GM18502 (cell line): ENCODE results near the gene TBX5.

ENCODE experiments used
- ATAC-seq: cut with Tn5 transposase; IDR thresholded peaks from one replicate; pipeline ENCODE4 v1.9.1; 2021; ENCODE audit warnings: mild to moderate bottlenecking; ENCODE audit not compliant: unreplicated experiment, poor library complexity

TBX5 gene

DNA sequence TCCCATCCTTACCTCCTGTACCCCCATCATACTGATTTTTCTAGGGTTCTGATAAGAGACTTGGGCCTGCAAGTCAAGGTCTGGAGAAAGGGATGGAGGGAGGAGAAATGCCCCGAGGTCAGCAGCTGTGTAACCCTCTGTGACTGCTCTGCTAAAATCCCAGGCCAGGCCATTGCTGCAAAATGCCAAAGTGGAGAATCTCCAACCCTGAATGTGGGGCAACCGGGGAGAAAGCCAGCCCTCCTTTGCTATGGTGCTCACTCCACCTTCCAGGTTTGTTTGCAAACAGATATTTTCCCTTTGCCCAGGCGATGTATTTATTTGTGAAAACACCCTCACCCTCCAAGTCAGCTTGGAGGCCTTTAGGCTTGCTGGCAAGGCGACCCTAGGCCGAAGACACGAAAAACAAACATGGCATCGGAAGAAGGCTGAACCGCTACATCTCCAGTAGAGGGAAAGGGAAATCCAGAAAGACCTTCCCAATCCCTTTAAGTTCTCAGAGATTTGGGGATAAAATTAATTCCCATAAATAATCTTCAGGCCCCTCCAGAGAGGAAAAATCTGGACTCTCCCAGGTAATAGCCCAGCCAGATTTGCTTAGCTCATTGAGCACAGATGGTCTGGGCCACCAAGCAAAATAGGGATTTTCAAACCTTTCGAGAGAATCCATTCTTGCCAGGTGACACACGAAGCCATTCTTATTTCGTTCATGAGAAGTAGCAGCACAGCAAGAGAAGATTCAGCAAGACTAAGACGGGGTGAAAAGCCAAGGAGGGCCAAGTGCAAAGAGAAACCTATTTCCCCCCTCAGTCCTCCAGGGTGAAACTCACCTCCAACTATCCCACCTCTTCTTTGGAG is 1.3 kb upstream of the TBX5 start:
- ATAC-seq, result no peak

DNA sequence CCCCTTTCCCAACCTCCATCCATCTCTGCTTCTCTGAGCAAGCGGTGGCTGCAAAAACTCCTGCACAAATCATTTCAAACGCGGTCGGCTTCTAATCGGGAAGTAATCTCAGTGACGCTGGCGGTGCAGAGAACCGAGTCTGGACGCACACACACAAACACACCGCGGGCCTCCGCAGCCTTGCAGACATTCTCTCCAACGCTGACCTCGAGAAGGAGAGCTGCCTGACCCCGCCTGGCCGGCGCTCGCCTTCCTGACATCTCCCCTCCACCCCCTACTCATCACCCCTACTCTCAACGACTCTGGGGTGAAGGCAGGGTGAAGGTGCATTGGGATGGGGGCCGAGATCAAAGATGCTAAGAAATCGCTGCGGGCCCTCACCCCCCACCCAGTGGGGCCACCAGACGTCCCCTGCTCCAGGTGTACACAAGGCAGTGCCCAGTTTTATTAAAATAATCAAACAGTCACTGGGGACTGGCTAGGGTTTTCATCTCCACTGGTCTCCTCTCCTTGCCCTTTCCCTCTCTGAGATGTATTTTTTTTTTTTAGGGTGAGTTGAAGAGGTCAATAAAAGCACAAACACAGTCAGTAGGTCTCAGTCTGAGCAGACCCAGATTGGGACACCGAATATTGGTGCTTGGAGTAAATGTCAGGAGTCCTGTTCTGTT is 506 bp upstream of the TBX5 start:
- ATAC-seq, result no peak

- no peak for ATAC-seq
These were observed 922 bp downstream of the TBX5 start for GRCh38 chr12:114404926-114405518.

GRCh38 chr12:114404083-114404925 is 1.6 kb downstream of the TBX5 start:
- ATAC-seq, result no peak

- no peak for ATAC-seq
These were observed 2.3 kb downstream of the TBX5 start for GRCh38 chr12:114403690-114404066.

- ATAC-seq, result no peak
These were observed 2.8 kb downstream of the TBX5 start for GRCh38 chr12:114403011-114403689.

DNA sequence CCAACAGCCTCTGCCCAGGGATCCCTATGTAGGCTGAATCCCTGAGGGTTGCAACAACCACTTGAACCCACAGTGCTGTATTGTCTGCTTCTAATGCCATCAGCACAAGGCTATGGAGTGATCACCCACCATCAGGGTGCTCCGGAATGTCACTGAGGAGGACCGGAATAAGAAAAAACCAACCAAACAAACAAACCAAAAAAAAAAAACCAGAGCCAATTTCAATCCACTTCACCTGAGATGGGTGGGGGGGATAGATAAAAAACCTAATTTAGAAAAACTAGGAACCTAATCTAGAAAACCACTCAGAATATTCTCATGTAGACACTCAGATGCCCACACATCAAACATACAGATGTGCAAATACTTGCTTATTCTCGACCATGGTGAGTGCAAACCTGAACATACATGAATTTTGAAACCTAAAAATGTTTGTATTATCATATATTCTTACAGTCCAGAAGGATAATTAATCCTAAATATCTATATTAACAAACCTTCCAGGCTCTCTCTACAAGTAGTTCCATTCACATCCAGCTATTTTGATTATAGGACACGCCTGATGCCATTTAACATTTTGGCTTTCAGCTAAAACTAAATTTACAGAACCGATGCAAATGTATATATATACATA is 3.7 kb downstream of the TBX5 start:
- no peak for ATAC-seq

DNA sequence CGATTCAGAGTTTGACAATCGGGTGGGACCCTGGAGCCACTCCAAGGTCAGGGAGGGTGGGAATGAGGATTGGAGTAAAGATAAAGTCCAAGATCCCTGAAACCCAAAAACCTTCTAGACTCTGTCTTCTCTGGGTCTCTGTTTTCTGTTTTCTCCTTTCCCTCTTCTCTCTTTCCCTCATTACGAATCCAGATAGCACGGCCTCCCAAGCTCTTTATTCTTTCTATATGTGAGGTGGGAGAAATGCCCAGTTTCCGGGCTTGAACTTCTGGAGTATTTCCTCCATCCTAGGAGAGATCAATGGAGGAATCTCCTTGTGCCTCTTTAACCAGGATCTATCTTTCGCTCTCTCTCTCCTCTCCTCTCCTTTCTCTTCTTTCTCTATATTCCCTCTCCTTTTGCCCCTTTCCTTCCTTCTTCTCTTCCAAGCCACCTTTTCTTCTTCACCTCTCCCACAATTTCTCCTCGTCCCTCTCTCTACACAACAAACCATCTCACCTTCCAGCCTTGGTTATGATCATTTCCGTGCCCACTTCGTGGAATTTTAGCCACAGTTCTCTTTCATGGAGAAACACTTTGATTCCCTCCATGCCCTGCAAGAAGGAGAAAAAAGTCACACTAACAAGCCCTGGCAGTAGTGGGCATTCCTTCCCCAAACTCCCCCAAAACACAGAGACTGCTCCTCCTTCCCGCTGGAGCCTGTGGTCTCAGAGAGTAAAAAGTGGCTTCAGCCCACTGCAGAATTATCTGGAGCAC is 4.4 kb downstream of the TBX5 start:
- no peak for ATAC-seq

DNA sequence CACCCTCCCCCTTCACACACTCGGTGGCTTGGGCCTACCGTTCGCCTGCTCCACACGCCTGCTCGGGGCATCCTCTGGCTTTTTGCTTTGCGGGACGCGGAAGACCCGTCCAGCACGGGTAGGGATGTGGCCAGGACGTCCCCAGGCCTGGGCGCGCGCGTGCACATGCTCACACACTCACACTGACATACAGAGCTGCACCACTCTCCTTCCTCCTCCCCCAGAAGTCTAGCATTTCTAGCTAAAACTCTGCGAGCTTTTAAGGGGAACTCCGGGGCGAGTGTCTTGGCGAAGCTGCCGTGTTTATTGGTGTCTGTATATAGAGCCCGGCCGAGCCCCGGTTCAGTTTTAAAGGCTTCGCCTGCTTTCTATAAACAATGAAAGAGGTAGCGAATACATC is 5.0 kb downstream of the TBX5 start:
- no peak for ATAC-seq

- no peak for ATAC-seq
These were observed 5.6 kb downstream of the TBX5 start for GRCh38 chr12:114400361-114400811.

DNA sequence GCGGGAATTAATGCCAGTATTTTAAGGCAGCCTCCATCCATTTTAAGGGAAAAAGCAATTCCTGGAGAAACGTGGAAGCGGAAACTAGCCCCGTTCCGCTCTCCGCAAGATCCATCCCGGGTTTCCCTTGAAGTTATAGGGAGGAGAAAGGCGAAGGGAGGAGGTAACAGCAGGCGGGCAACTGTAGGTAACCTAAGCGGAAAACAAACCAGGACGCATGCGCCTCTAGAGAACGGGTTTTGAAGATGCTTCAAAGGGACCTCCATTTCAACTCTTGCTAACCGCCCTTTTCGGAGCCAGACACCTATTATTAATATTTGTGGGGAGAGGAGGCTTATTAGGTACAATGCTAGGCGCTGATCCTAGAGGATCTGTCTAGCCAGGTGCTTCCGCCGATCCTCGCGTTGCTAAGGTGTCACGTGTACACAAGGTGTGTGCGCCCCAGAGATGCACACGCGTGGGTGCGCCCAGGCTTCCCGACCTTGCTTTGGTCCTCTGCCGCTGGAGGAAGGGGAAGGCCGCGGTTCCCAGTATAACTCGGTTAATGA is 6.2 kb downstream of the TBX5 start:
- no peak for ATAC-seq

- no peak for ATAC-seq
These were observed 7.7 kb downstream of the TBX5 start for GRCh38 chr12:114397978-114398881.

DNA sequence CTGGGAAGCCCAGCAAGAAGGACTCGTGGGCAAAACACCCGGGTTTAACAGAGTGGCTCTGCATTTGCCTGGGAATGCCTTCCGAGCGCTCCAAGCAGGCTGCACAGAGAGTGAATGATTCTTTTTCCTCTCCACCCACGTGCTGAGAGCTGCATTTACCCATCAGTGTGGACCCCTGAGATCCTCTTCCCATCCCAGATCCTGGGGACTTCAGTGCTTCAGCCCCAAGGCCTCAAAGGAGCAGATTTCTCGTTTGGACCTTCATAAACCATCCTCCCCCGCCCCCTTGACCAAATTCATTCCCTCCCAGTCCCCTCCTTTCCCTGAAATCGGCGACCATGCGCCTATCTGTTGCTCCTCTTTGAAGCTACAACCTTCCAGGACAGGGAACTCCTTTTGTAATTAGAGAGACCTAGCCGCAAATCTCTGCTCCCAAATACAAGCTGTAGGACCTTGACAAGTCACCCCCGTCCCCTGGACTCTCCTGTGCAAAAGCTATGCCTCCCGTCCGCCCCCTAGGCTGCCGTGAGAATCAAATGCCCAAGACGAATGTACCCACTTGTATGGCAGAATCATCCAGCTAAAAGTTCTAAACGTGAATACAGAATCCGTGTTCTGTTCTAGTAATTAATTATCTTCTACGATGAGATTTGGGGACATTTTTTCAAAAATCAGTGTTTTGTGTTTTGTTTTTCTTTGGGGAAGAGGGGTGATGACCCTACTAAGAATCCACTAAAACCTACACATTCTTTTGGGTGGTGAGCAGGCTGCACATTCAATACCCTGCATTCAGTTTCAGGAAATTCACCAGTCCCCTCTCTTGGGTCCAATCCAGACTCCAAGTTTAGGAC is 8.8 kb downstream of the TBX5 start:
- ATAC-seq, result no peak

- ATAC-seq, result no peak
These were observed 9.6 kb downstream of the TBX5 start for GRCh38 chr12:114396153-114396868.

GRCh38 chr12:114395755-114396152 is 10.2 kb downstream of the TBX5 start:
- no peak for ATAC-seq

DNA sequence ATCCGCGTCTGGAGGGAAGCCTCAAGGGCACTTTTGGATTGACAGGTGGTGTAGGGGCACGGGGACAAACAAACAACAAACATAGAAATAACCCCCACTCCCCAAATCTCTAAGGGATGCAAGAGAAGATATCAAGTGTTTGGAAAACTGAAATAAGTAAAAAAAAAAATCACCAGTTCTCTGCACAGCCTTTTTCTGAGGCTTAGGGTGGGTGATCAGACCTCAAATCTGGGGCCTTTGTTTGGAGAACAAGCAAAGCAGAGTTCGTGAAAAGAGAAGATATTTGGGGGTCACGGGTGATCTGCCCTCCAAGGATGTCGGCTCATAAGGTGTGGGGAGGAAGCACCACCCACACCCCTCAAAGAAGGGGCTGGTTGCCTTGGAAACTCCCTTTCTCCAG is 10.7 kb downstream of the TBX5 start:
- ATAC-seq, result no peak
